Measurements from ENCODE around the gene ADAMTS7. TPM values are rescaled to one million over a fixed set of nuclear protein-coding genes. Genes with fewer than 3 reads are reported as not detected.
"Not testable (repeated sequence)": the region's sequence is repeated elsewhere in the genome, so short reads cannot be mapped to it uniquely, and the experiment has no call there.

The ADAMTS7 gene
- 10 to 100 TPM in 11 of 12 donors, not detected in 1; 10.5 to 20.3 (median 17.0) TPM for polyA plus RNA-seq (ENCODE audit: insufficient read length in 12 of 12)
- long read RNA-seq, donor 1, partial matches to known transcripts = 1,036 of 1,170 reads
- long read RNA-seq, donor 1, other reads (novel, unspliced or antisense) = 134 of 1,170 reads
- long read RNA-seq, donor 2, partial matches to known transcripts = 0 of 1 reads
- long read RNA-seq, donor 2, other reads (novel, unspliced or antisense) = 0 of 1 reads
- long read RNA-seq, donor 3 = 0 reads
- long read RNA-seq, donor 4, partial matches to known transcripts = 0 of 1 reads
- long read RNA-seq, donor 4, other reads (novel, unspliced or antisense) = 0 of 1 reads
- long read RNA-seq, donor 5, partial matches to known transcripts = 5 of 5 reads
- long read RNA-seq, donor 5, other reads (novel, unspliced or antisense) = 0 of 5 reads
- long read RNA-seq, donor 6 = 0 reads
- long read RNA-seq, donor 7 = 0 reads
- long read RNA-seq, donor 8 = 0 reads
- long read RNA-seq, donor 9 = 0 reads
- long read RNA-seq, donor 10 = 0 reads
- long read RNA-seq, donor 11, full-length matches to known transcripts = 2 of 2 reads
- long read RNA-seq, donor 11, partial matches to known transcripts = 0 of 2 reads
- long read RNA-seq, donor 11, other reads (novel, unspliced or antisense) = 0 of 2 reads

- peak; percentile 71 for DNase-seq
Observed at GRCh38 chr15:78811124-78811824, at the start of gene ADAMTS7. TSS of gene ADAMTS7 (minus strand) at chr15:78811464. CDS start at chr15:78811220, 244 bp downstream.

DNA sequence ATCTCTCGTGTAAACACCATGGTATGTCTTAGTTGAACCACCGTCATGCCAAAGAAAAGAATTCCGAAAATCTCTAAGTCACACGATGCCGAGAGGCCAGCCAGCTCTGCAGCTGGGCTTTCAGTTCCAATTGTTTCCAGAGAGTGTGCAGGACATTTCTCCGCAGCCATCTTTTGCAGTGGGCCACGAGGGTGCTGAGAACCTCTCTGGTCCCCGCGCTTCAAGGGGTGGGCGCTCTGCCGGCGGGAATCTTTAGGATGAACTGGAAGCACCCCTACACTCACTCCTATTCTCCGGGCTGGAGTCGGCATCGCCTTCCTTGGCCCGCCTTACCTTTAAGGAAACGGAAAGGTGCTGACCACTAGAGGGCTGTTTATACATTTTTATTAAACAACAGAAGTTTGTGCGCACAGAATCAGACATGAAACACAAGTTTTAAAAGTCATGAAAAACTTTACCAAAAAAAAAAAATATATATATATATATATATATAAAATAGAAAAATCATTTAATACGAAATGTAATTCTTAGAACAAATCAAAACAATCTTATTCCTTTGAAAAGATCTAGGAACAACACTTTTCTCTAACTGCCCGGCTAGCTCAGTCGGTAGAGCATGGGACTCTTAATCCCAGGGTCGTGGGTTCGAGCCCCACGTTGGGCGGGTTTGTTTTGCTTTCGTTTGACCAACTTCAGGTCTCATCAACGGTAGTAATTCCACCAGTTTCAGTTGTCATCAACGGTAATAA, 48.9 kb upstream of the ADAMTS7 start:
- DNase-seq = peak; percentile 62

GRCh38 chr15:78855746-78856145, 44.5 kb upstream of the ADAMTS7 start:
- no peak for DNase-seq

DNA sequence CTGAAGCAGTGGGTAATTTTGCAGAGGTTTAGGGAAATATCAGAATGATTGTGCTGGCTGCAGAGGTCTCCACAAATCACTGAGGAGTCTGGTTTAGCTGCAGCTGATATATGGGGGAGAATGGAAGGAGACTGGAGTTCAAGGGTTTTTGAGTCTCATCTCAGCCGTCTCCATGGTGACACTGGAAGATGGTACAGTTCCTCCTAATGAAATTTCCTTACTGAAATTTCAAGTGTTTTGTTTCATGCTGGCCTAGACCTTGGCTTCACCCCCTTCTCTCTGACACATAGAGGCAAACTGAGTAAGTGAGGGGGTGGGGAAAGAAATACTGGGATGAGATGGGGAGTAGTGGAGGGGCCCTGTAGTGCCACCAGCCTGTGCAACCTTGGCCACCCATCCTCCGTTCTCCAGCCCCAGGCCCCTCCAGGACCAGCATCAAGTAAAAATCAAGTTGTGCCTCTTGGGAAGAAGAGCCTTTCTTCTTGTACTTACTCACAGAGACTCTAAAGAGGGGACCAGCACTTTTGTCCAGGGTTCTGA, 43.6 kb upstream of the ADAMTS7 start:
- DNase-seq = no peak

GRCh38 chr15:78853500-78853899, 42.2 kb upstream of the ADAMTS7 start:
- no peak for DNase-seq

- DNase-seq = no peak
Observed at GRCh38 chr15:78850941-78851755, 39.9 kb upstream of the ADAMTS7 start.

- DNase-seq = no peak
Observed at GRCh38 chr15:78850352-78850751, 39.1 kb upstream of the ADAMTS7 start.

DNA sequence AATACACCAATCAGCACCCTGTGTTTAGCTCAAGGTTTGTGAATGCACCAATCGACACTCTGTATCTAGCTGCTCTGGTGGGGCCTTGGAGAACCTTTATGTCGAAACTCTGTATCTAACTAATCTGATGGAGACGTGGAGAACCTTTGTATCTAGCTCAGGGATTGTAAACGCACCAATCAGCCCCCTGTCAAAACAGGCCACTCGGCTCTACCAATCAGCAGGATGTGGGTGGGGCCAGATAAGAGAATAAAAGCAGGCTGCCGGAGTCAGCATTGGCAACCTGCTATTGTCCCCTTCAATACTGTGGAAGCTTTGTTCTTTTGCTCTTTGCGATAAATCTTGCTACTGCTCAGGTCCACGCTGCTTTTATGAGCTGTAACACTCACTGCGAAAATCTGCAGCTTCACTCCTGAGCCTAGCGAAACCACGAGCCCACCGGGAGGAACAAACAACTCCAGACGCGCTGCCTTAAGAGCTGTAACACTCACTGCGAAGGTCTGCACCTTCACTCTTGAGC, 36.2 kb upstream of the ADAMTS7 start:
- not testable (repeated sequence) for DNase-seq

GRCh38 chr15:78846906-78847305, 35.6 kb upstream of the ADAMTS7 start:
- not testable (repeated sequence) for DNase-seq

GRCh38 chr15:78842519-78842918, 31.3 kb upstream of the ADAMTS7 start:
- no peak for DNase-seq

- DNase-seq = no peak
Observed at GRCh38 chr15:78841891-78842290, 30.6 kb upstream of the ADAMTS7 start.

GRCh38 chr15:78841376-78841706, 30.1 kb upstream of the ADAMTS7 start:
- DNase-seq = no peak

GRCh38 chr15:78840661-78841375, 29.6 kb upstream of the ADAMTS7 start:
- no peak for DNase-seq

- not testable (repeated sequence) for DNase-seq
Observed at GRCh38 chr15:78839151-78839550, 27.9 kb upstream of the ADAMTS7 start.

- DNase-seq = peak; percentile 72
Observed at GRCh38 chr15:78838489-78838888, 27.2 kb upstream of the ADAMTS7 start.

DNA sequence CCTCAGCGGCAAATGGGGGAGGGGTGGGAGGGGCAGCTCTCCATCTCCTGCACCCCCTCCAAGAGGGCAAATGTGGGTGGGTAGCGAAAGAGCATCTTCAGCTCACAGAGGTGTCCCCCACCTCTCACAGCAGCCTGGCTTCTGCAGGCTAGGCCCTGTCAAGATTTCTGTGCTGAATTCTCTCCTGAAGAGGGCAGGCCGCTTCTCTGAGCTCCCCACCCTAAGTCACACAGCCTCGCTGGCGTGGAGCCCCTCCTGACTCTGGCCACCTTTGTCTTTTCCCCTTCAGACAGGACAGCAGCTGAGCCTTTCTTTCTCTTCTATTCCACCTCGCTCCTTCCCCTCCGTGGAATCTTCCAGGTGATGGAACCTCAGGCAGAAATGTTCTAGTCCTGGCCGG, 26.3 kb upstream of the ADAMTS7 start:
- no peak for DNase-seq

DNA sequence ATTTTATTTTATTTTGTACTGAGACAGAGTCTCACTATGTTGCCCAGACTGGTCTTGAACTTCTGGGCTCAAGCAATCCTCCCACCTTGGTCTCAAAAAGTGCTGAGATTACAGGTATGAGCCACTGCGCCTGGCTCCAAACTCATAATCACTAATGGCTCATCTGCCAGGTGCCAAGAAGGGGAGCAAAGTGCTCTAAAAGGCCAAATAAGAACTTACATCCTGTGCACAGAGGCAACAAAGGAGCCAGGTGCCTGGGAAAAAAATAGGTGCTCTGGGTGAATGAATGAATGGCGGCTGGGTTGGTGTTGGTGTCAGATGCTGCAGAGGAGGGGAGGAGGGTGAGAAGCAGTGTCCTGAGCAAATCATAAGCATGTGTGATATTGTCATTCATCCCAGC, 25.9 kb upstream of the ADAMTS7 start:
- DNase-seq = no peak

GRCh38 chr15:78836333-78836732, 25.1 kb upstream of the ADAMTS7 start:
- DNase-seq = no peak

DNA sequence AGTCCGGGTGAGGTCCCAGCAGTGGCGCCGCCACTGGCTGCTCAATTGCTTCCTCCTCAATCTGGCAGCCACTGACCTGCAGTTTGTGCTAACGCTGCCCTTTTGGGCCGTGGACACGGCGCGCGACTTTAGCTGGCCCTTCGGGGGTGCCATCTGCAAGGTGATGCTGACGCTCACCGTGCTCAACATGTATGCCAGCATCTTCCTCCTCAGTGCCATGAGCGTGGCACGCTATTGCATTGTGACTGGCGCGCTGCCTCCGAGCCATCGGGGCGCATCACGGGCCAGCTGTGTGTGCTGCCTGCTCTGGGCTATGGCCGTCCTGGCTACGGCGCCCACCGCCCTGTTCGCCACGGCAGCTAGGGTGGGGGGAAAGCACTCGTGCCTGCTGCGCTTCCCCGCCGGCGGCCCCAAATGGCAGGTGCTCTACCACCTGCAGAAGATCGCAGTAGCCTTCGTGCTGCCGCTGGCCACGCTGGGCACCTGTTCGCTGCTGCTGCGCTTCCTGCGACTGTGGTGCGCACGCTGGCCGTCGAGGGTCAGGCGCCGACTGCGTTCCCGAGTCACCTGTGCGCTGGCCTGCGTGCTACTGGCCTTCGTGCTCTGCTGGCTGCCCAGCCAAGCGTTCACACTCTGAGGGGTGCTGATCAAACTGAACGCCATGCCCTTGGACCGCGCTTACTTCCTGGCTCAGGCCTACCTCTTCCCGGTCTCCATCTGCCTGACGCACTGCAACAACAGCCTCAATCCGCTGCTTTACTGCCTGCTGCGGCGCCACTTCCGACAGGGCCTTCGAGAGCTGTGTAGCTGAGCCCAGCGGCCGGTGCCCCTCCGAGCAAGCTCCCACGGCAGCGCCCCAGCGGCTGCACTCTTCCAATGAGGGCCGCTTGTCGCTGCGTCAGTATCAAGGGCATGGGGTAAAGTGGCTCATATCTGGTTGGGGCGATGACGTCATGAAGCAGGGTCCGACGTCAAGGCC, 20.3 kb upstream of the ADAMTS7 start:
- DNase-seq = no peak
